HG03066 (cell line): ENCODE results near the gene PCDHGA11.
"Not testable (repeated sequence)": the region's sequence is repeated elsewhere in the genome, so short reads cannot be mapped to it uniquely, and the experiment has no call there.

ENCODE experiments used
- ATAC-seq: cut with Tn5 transposase; IDR thresholded peaks from one replicate; pipeline ENCODE4 v1.9.1; 2021; ENCODE audit warnings: low read depth; ENCODE audit not compliant: unreplicated experiment

Gene PCDHGA11

GRCh38 chr5:141420855-141421488, at the start of gene PCDHGA11:
TSS of gene PCDHGA11 (plus strand) at chr5:141421051. CDS start at chr5:141421228, 177 bp downstream.
- ATAC-seq = no peak

GRCh38 chr5:141371572-141372475, 49.0 kb upstream of the PCDHGA11 start:
- ATAC-seq = no peak

GRCh38 chr5:141373673-141374317, 47.1 kb upstream of the PCDHGA11 start, which contains the start of gene PCDHGA6:
TSS of gene PCDHGA6 (plus strand) at chr5:141373891. CDS start at chr5:141374084, 193 bp downstream.
- no peak for ATAC-seq

GRCh38 chr5:141374627-141375026, 46.2 kb upstream of the PCDHGA11 start:
- no peak for ATAC-seq

GRCh38 chr5:141375444-141376155, 45.3 kb upstream of the PCDHGA11 start:
- ATAC-seq = not testable (repeated sequence)

- ATAC-seq = no peak
Observed at GRCh38 chr5:141382469-141383294, 38.2 kb upstream of the PCDHGA11 start, which contains the start of gene PCDHGA7. TSS of gene PCDHGA7 (plus strand) at chr5:141382742. CDS start at chr5:141382900, 158 bp downstream.

GRCh38 chr5:141383345-141383744, 37.5 kb upstream of the PCDHGA11 start:
- ATAC-seq = no peak

- ATAC-seq = no peak
Observed at GRCh38 chr5:141384471-141385267, 36.2 kb upstream of the PCDHGA11 start.

GRCh38 chr5:141387557-141388311, 33.1 kb upstream of the PCDHGA11 start, which contains the start of gene PCDHGB4:
TSS of gene PCDHGB4 (plus strand) at chr5:141387698. CDS start at chr5:141387885, 187 bp downstream.
- ATAC-seq = not testable (repeated sequence)

GRCh38 chr5:141388661-141389060, 32.2 kb upstream of the PCDHGA11 start:
- ATAC-seq = no peak

GRCh38 chr5:141389153-141390042, 31.5 kb upstream of the PCDHGA11 start:
- no peak for ATAC-seq

- no peak for ATAC-seq
Observed at GRCh38 chr5:141392429-141393198, 28.2 kb upstream of the PCDHGA11 start, which contains the start of gene PCDHGA8. TSS of gene PCDHGA8 (plus strand) at chr5:141392633. CDS start at chr5:141392814, 181 bp downstream.

GRCh38 chr5:141393267-141393666, 27.6 kb upstream of the PCDHGA11 start:
- no peak for ATAC-seq

GRCh38 chr5:141394401-141395187, 26.3 kb upstream of the PCDHGA11 start:
- ATAC-seq = not testable (repeated sequence)
